Measurements from ENCODE around the gene PATL2. TPM values are rescaled to one million over a fixed set of nuclear protein-coding genes. Genes with fewer than 3 reads are reported as not detected.

PATL2 gene
- total and polyA plus RNA-seq, 3 donors from 2014 or later: 0.62 to 0.87 (median 0.76) TPM

- H3K9me3 ChIP-seq: no peaks in the 10 kb centered on the region
- H3K4me1 ChIP-seq: peaks cover 3% of the 10 kb centered on the region
- WGBS, 2 donors: 60 to 69% methylated on average over 4 of the region's 4 CpGs
- no peaks in the 10 kb centered on the region for H3K36me3 ChIP-seq (ENCODE audit: low read depth, missing control alignments)
- intact Hi-C loops (cut with DNase I; ENCODE audit: low total_unique reads): no loop called here
- TF ChIP-seq POLR2A (IDR thresholded peaks at IDR 0.05): no peak
- TF ChIP-seq, protein P1, sequence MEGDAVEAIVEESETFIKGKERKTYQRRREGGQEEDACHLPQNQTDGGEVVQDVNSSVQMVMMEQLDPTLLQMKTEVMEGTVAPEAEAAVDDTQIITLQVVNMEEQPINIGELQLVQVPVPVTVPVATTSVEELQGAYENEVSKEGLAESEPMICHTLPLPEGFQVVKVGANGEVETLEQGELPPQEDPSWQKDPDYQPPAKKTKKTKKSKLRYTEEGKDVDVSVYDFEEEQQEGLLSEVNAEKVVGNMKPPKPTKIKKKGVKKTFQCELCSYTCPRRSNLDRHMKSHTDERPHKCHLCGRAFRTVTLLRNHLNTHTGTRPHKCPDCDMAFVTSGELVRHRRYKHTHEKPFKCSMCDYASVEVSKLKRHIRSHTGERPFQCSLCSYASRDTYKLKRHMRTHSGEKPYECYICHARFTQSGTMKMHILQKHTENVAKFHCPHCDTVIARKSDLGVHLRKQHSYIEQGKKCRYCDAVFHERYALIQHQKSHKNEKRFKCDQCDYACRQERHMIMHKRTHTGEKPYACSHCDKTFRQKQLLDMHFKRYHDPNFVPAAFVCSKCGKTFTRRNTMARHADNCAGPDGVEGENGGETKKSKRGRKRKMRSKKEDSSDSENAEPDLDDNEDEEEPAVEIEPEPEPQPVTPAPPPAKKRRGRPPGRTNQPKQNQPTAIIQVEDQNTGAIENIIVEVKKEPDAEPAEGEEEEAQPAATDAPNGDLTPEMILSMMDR (IDR thresholded peaks at IDR 0.05): no peak
- no peak for DNase-seq
- no peak overlapping the region for H3K4me3 ChIP-seq
- no peaks in the 10 kb centered on the region for H3K27me3 ChIP-seq
- H3K27ac ChIP-seq: no peak overlapping the region
These were observed 7.2 kb upstream of the PATL2 start for GRCh38 chr15:44718180-44718926.

GRCh38 chr15:44716983-44717602, 6.0 kb upstream of the PATL2 start:
- Histone ChIP-seq H3K27me3 (no peaks in the 10 kb centered on the region), H3K36me3 (ENCODE audit: low read depth, missing control alignments) (no peaks in the 10 kb centered on the region), H3K4me1 (peaks cover 3% of the 10 kb centered on the region), H3K9me3 (no peaks in the 10 kb centered on the region), H3K27ac (no peak overlapping the region), H3K4me3 (no peak overlapping the region)
- intact Hi-C loops (cut with DNase I; ENCODE audit: low total_unique reads): no loop called here
- no peak for DNase-seq
- no peak for TF ChIP-seq POLR2A (IDR thresholded peaks at IDR 0.05)
- TF ChIP-seq, protein P1 (IDR thresholded peaks at IDR 0.05): no peak
- WGBS, 2 donors: 98 to 100% methylated on average over 2 of the region's 2 CpGs

- Histone ChIP-seq H3K36me3 (ENCODE audit: low read depth, missing control alignments) (no peaks in the 10 kb centered on the region), H3K27me3 (no peaks in the 10 kb centered on the region), H3K4me1 (peaks cover 3% of the 10 kb centered on the region), H3K9me3 (no peaks in the 10 kb centered on the region), H3K4me3 (no peak overlapping the region), H3K27ac (no peak overlapping the region)
- DNase-seq: no peak
- WGBS, 2 donors: 68 to 76% methylated on average over 2 of the region's 2 CpGs
- intact Hi-C loops (cut with DNase I; ENCODE audit: low total_unique reads): no loop called here
- TF ChIP-seq, protein P1 (IDR thresholded peaks at IDR 0.05): no peak
- no peak for TF ChIP-seq POLR2A (IDR thresholded peaks at IDR 0.05)
These were observed 4.7 kb upstream of the PATL2 start for GRCh38 chr15:44715797-44716334.

DNA sequence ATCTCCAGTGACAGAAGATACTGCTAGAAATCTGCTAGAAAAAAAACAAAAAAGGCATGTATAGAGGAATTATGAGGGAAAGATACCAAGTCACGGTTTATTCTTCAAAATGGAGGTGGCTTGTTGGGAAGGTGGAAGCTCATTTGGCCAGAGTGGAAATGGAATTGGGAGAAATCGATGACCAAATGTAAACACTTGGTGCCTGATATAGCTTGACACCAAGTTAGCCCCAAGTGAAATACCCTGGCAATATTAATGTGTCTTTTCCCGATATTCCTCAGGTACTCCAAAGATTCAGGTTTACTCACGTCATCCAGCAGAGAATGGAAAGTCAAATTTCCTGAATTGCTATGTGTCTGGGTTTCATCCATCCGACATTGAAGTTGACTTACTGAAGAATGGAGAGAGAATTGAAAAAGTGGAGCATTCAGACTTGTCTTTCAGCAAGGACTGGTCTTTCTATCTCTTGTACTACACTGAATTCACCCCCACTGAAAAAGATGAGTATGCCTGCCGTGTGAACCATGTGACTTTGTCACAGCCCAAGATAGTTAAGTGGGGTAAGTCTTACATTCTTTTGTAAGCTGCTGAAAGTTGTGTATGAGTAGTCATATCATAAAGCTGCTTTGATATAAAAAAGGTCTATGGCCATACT, 4.1 kb upstream of the PATL2 start:
- TF ChIP-seq, protein P1 (IDR thresholded peaks at IDR 0.05): no peak
- TF ChIP-seq POLR2A (IDR thresholded peaks at IDR 0.05): no peak
- WGBS, 2 donors: 72 to 81% methylated on average over 6 of the region's 6 CpGs
- Histone ChIP-seq H3K27me3 (no peaks in the 10 kb centered on the region), H3K36me3 (ENCODE audit: low read depth, missing control alignments) (no peaks in the 10 kb centered on the region), H3K4me3 (no peak overlapping the region), H3K4me1 (peaks cover 3% of the 10 kb centered on the region), H3K27ac (no peak overlapping the region), H3K9me3 (no peaks in the 10 kb centered on the region)
- intact Hi-C loops (cut with DNase I; ENCODE audit: low total_unique reads): no loop called here
- no peak for DNase-seq

Measured in testis (tissue), 3 donors.